Aorta (tissue), 5 donors: ENCODE measurements around the gene BID. TPM values are rescaled to one million over a fixed set of nuclear protein-coding genes. Genes with fewer than 3 reads are reported as not detected.
A peak's percentile ranks its signal among the peaks of the same experiment; 100 is the strongest.

Experiments used
- ATAC-seq: fragments of 200-7000 bp; cut with Tn5 transposase; one replicate; pipeline ENCODE4 v1.9.1; 2022; ENCODE audit warnings: moderate library complexity; ENCODE audit not compliant: low FRiP score
- DNase-seq, 2 donors: peaks; one replicate each; pipeline ENCODE4 v3.0.0-alpha.2; 2020
- H3K27ac ChIP-seq, 2 donors: one replicate each; pipeline ENCODE4 v1.5.1; 2013; ENCODE audit warnings: low read length in 2 of 2, mild to moderate bottlenecking in 2 of 2, moderate library complexity in 2 of 2, control low read depth in 1 of 2, inconsistent platforms in 1 of 2, low read depth in 1 of 2
- H3K27me3 ChIP-seq, 2 donors: one replicate each; pipeline ENCODE4 v1.6.1; 2013; ENCODE audit warnings: control low read depth in 1 of 2, low read length in 1 of 2, mild to moderate bottlenecking in 1 of 2, moderate library complexity in 1 of 2; ENCODE audit not compliant: insufficient read depth in 2 of 2, control insufficient read depth in 1 of 2
- H3K36me3 ChIP-seq, 2 donors: one replicate each; pipeline ENCODE4 v1.6.1; 2013; ENCODE audit warnings: control low read depth in 1 of 2, low read length in 1 of 2, mild to moderate bottlenecking in 1 of 2; ENCODE audit not compliant: insufficient read depth in 2 of 2, control insufficient read depth in 1 of 2
- H3K4me1 ChIP-seq, 2 donors: one replicate each; pipeline ENCODE4 v1.6.1; 2013; ENCODE audit warnings: low read length in 2 of 2, control low read depth in 1 of 2, mild to moderate bottlenecking in 1 of 2, moderate library complexity in 1 of 2; ENCODE audit not compliant: insufficient read depth in 2 of 2, control insufficient read depth in 1 of 2
- H3K4me3 ChIP-seq, 2 donors: one replicate each; pipeline ENCODE4 v1.5.1; 2013; ENCODE audit warnings: low read length in 2 of 2, control low read depth in 1 of 2, mild to moderate bottlenecking in 1 of 2
- H3K9me3 ChIP-seq: one replicate; pipeline ENCODE4 v1.6.1; 2013; ENCODE audit warnings: mild to moderate bottlenecking, low read length; ENCODE audit not compliant: control insufficient read depth
- WGBS, 2 donors: extraction: QIAGEN DNeasy Blood & Tissue Kit; methylation state at CpG; one replicate each; pipeline ENCODE4 v1.1.7; 2013; 5-methylcytosine and 5-hydroxymethylcytosine counted together
- intact Hi-C, 2 donors: fragments of 100-400 bp; cut with DNase I; formaldehyde crosslinking; loops; one replicate each; pipeline versions ENCODE4 v1.14.2 to v1.15.0; 2022
- polyA plus RNA-seq, 2 donors: library from polyadenylated mRNA; stranded (reverse); fragments of 200-250 nt; gene quantifications; one replicate each; pipeline ENCODE4 v1.2.3, GENCODE V29; 2013
- total RNA-seq, 2 donors: library from RNA; stranded (reverse); fragmentation: NEBNext Ultra II Directional; extraction: Animal tissue kit (Norgen Biotek cat#: 25700); gene quantifications; one replicate each; pipeline ENCODE4 v1.2.1, GENCODE V29; 2021
- donor health status: healthy with polysubstance abuse.
- donor health status: Bipolar disorder and iron deficiency.
- donor health status: DM: no; HTN: no; CAD: no.
- donor health status: DM: no; HTN: no; CAD: no.
- donor health status: DM: yes; HTN: yes; CAD: no.

BID gene
- total and polyA plus RNA-seq, 4 donors = 8.1 to 12.7 (median 10.0) TPM

DNA sequence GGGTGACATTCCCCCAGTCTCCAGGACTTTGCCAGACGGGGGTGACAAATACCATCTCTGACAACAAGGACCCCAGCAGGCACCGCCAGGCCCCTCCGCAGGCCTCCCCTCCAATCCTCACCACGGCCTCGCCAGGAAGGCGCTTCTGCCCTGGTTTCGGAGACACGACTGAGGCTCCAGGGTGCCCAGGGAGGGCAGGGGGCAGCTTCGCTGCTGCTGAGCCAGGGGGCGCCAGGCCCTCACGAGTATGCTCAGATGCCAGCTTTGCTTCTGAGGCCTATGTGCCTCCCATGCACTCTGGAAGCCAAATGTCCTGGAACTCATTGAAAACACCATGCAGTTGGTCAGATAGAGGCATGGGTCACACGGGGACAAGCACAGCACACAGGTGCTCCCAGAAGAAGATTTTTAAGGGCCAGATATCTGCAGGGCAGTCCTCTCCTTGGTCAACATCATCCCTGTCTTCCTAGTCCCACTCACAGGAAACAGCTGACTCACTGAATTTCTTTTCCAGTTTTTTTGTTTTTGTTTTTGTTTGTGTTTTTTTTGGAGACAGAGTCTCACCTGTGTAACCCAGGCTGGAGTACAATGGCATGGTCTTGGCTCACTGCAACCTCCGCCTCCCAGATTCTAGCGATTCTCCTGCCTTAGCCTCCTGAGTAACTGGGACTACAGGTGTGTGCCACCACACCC lies 19.9 kb downstream of the BID start:
- Histone ChIP-seq H3K27me3 (no peaks in the 10 kb centered on the region), H3K4me3 (no peak overlapping the region), H3K36me3 (no peaks in the 10 kb centered on the region), H3K27ac (no peak overlapping the region), H3K9me3 (no peaks in the 10 kb centered on the region), H3K4me1 (no peaks in the 10 kb centered on the region)
- 91% methylated on average over 14 of the region's 14 CpGs for WGBS, 2 donors
- DNase-seq (no peak), ATAC-seq (no peak)
- intact Hi-C loops = no loop called here

DNA sequence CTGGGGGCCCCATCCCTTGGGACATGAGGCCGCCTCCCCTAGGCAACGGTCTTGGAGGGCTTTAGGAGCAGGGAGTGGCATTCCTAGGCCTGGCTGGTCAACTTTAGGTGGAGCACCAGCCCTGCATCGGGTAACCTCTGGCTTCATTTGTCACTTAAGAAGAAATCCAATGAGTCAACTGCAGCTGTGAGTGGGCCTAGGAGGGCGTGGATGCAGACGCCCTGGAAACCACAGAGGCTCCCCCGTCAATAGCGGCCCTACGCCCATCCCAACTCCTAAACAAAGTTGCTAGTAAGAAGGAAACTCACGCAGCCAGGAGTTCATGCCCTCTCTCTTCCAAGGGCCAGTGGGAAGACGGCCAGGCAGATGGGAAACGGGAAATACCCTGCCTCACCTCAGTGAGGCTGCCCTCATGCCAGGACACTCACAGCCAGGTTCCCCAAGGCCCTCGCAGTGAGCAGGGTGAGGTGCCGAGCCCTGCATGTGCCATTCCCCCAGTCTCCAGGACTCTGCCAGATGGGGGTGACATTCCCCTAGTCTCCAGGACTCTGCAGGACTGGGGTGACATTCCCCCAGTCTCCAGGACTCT lies 20.8 kb downstream of the BID start:
- WGBS, 2 donors = 92 to 93% methylated on average over 13 of the region's 13 CpGs
- intact Hi-C loops = no loop called here
- Histone ChIP-seq H3K4me1 (no peaks in the 10 kb centered on the region), H3K9me3 (no peaks in the 10 kb centered on the region), H3K36me3 (no peaks in the 10 kb centered on the region), H3K4me3 (no peak overlapping the region), H3K27me3 (no peaks in the 10 kb centered on the region), H3K27ac (no peak overlapping the region)
- ATAC-seq = no peak
- no peak for DNase-seq

DNA sequence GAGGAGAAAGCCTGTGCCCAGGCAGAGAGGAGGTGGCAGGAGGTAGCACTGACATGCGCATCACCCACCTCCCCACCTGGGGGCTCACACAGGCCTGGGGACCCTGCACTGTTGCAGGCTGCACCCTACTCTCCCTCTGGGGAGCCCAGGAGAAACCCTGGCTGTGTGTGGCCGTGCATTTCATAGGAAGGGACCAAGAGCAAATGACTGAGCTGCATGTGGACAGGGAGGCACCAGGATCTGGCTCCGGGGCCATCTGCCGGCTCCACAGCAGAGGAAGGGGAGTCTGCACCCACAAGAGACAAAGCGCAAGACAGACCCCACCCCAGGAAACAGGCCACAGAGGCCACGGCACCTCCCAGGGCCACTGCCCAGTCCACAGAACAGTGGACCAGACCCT lies 22.7 kb downstream of the BID start:
- ATAC-seq (peak; percentile 22), DNase-seq (no peak)
- 72 to 78% methylated on average over 6 of the region's 6 CpGs for WGBS, 2 donors
- intact Hi-C loops = no loop called here
- no peaks in the 10 kb centered on the region for H3K27me3 ChIP-seq
- no peak overlapping the region for H3K27ac ChIP-seq
- H3K4me3 ChIP-seq = no peak overlapping the region
- H3K4me1 ChIP-seq = no peaks in the 10 kb centered on the region
- H3K9me3 ChIP-seq = no peaks in the 10 kb centered on the region
- H3K36me3 ChIP-seq = no peaks in the 10 kb centered on the region

DNA sequence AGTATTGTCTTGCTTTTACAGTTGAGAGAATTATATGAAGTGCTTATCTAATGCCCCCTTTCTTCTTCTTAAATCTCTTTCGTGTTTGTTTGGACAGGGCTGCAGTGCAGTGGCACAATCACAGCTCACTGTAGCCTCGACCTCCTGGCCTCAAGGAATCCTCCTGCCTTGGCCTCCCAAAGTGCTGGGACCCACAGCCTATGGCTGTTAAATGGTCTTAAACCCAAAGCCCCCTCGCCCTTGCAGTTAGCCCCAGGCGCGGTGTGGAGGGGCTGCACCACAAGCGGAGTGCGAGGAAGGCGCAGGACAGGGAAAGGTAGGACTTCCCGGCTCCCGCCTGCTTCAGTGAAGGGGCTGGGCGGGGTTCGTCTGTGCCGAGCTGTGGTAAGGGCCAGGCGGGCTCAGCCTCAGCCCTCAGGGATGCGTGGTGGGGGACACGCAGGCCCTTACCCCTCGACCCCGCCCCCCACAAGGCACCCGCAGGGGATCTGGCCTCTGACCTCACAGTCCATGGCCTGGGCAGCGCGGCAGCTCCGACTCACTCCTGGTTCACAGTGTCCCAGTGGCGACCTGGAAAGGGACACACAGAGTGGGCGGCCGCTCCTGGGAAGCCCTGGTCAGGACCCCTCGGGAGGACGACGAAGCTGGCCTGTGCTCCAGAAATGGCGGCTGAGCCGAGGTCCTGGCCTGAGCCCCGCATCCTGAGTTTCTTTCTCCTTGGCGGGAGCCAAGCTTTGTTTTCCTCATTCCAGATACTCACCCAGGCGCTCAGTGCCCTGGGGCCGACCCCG lies 24.5 kb downstream of the BID start:
- Histone ChIP-seq H3K27me3 (no peaks in the 10 kb centered on the region), H3K4me3 (no peak overlapping the region), H3K36me3 (no peaks in the 10 kb centered on the region), H3K4me1 (no peaks in the 10 kb centered on the region), H3K27ac (no peak overlapping the region), H3K9me3 (no peaks in the 10 kb centered on the region)
- 87 to 92% methylated on average over 35 of the region's 35 CpGs for WGBS, 2 donors
- intact Hi-C loops = loop anchor here in 1 of 2 donors (10.0 kb wide), 1 partner anchor 325 kb away; the partner anchor contains the start of gene PEX26
- no peak for DNase-seq
- no peak for ATAC-seq

DNA sequence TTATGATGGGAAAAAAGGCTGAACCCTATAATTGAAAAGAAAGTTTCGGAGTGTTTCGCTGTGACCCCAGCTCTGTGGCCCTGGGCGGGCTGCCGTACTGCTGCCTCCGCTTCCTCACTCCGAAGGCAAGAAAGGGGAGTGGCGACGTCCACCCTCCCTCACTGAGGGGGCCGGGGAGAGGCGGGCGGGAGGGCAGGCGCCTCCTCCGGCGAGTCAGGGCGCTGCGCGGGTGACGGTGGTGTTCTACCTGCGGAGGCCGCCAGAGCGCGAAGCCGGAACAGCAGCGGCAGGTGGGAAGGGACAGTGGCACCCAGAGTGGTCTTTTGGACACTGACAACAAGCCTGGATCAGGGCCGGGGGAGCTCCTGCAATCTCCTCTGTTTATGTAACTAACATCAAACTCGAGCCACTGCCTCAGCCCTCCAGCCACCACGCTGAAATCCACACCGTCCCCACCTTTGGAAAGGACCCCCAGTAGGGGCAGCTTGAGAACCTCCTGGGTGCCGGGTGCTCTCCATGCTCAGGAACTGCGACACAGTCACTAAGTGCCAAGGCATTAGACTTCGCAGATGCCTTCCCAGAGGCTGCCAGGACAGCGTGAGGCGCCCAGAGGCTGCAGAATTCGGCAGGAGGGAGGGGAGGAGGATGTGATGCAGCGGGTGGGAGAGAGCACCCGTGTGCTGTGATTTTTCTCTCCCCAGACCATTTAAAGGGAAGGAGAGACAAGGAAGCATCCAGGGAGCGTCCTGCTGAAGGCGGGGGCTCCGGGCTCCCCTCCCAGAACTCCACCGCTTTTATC lies 25.5 kb downstream of the BID start:
- Histone ChIP-seq H3K27me3 (no peaks in the 10 kb centered on the region), H3K9me3 (no peaks in the 10 kb centered on the region), H3K36me3 (no peaks in the 10 kb centered on the region), H3K4me3 (no peak overlapping the region), H3K27ac (no peak overlapping the region), H3K4me1 (no peaks in the 10 kb centered on the region)
- no peak for ATAC-seq
- intact Hi-C loops = loop anchor here in 1 of 2 donors (10.0 kb wide), 1 partner anchor 326 kb away; the partner anchor contains the start of gene PEX26
- WGBS, 2 donors = 47 to 56% methylated on average over 32 to 40 of the region's 40 CpGs
- no peak for DNase-seq

DNA sequence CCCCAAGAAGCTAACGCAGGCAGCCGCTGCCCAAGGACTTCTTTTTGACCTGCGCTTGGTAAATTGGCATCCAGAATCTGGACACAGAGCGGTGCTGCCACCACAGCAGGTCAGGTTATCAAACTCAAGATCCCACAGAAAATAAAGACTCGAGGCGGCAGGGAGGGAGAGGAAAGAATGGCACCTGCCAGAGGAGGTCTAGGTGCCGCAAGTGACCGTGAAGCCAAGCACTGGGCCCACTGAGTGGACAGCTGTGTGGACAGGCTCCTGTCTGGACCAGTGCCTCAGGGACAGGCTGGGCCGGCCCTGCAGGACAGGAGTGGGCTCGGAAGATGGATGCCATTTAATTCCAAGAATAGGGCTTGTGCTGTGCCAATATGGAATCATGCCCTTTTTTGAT lies 27.4 kb downstream of the BID start:
- H3K27ac ChIP-seq = no peak overlapping the region
- no peaks in the 10 kb centered on the region for H3K36me3 ChIP-seq
- 91 to 92% methylated on average over 10 of the region's 10 CpGs for WGBS, 2 donors
- no peaks in the 10 kb centered on the region for H3K27me3 ChIP-seq
- H3K9me3 ChIP-seq = no peaks in the 10 kb centered on the region
- intact Hi-C loops = loop anchor here in 1 of 2 donors (10.0 kb wide), 1 partner anchor 328 kb away; the partner anchor contains the start of gene PEX26
- H3K4me1 ChIP-seq = no peaks in the 10 kb centered on the region
- no peak for ATAC-seq
- no peak for DNase-seq
- no peak overlapping the region for H3K4me3 ChIP-seq

DNA sequence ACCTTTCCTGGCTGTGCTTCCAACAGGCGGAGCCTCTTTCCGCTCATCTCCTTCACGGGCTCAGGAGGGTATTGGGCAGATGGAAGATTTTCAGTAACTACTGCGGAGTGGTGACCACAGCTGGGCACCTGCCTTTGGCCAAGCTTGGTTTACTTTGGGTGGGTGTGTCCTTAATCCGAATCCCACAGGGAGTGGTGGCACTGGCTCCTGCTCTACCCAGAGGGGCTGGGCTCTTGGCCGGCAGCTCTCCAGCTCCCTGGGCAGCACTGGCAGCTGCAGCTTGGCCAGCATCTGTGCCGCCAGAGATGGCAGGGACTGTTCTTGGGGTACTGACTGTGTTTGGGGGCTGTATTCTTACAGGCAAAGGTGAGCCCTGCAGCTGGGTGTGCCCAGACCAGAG lies 29.8 kb downstream of the BID start:
- Histone ChIP-seq H3K4me3 (no peak overlapping the region), H3K9me3 (no peaks in the 10 kb centered on the region), H3K27me3 (no peaks in the 10 kb centered on the region), H3K4me1 (no peaks in the 10 kb centered on the region), H3K27ac (no peak overlapping the region), H3K36me3 (no peaks in the 10 kb centered on the region)
- intact Hi-C loops = loop anchor here in 1 of 2 donors (10.0 kb wide), 1 partner anchor 330 kb away; the partner anchor contains the start of gene PEX26
- ATAC-seq = no peak
- WGBS, 2 donors = 62% methylated on average over 7 of the region's 7 CpGs
- DNase-seq = no peak

DNA sequence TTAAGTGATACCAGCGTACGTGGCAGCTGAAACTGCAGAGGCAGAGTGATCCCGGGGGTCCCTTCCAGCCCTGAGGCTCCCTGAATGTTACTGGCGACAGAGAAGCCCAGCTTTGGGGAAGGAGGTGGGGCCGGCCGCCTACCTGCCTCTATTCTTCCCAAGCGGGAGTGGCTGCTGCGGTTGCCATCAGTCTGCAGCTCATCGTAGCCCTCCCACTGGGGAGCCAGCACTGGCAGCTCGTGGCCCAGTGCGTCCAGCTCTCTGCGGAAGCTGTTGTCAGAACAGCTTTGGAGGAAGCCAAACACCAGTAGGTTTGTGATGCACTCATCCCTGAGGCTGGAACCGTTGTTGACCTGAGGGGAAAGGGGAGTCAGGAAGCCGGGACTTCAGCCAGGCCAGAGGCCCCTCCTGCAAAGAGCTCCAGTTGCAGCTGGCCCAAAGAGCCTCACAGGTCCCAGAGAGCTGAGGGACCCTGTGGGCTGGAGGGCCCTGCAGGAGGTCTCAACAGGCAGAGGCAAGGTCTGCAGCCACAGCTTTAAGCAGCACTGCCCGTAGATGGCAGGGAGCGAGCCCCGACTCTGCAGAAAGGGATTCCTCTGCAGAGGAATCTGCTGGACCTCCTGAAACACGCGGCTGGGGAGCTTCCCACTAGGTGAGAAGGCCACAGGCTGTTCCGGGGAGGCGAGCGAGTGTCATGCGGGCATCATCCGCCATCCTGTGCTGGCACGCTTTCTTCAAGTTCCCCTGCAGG lies 30.4 kb downstream of the BID start:
- ATAC-seq = no peak
- no peak overlapping the region for H3K27ac ChIP-seq
- WGBS, 2 donors = 83 to 86% methylated on average over 25 of the region's 25 CpGs
- H3K27me3 ChIP-seq = no peaks in the 10 kb centered on the region
- H3K4me3 ChIP-seq = no peak overlapping the region
- no peaks in the 10 kb centered on the region for H3K36me3 ChIP-seq
- intact Hi-C loops = loop anchor here (2.0 to 10.0 kb wide), 2 partner anchors 39 to 331 kb away; partner anchors contain the start of gene PEX26 (in 1 of the 2)
- no peaks in the 10 kb centered on the region for H3K4me1 ChIP-seq
- no peaks in the 10 kb centered on the region for H3K9me3 ChIP-seq
- DNase-seq = no peak
